GM19023 (cell line): ENCODE results near the gene KBTBD4.
"Not testable (repeated sequence)": the region's sequence is repeated elsewhere in the genome, so short reads cannot be mapped to it uniquely, and the experiment has no call there.

ENCODE experiments used
- ATAC-seq: cut with Tn5 transposase; IDR thresholded peaks from one replicate; pipeline ENCODE4 v1.9.1; 2021; ENCODE audit warnings: mild to moderate bottlenecking, moderate library complexity; ENCODE audit not compliant: unreplicated experiment

Gene KBTBD4

DNA sequence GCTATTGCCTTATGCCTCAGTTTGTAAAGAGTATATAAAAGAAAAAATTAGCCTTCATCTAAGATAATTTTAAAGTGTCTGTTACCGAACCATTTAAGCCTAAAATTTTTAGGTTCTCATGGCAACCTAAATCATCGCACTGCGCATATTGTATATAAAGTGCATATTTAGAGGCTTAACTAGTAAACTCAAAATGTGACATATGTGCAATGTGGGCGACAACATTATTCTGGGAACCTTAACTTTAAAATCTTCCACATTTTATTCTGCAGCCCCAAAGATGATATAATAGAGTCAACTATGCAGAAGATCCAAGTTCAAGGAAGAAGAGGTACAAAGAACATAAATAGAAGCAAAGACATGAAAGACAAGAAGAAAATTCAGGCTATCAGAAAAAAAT, 48.8 kb downstream of the KBTBD4 start:
- ATAC-seq: no peak

DNA sequence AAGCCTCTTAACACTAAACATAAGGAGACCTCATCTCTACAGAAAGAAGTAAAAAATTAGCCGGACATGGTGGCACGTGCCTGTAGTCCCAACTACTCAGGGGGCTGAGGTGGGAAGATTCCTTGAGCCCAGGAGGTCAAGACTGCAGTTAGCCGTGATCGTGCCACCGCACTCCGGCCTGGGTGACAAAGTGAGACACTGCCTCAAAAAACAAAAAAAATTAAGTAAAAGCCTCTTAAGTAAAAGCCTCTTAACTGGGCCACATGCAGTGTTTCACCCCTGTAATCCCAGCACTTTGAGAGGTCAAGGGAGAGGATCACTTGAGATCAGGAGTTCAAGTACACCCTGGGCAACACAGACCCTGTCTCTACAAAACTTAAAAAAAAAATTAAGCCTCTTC, 51.6 kb downstream of the KBTBD4 start:
- ATAC-seq: no peak

DNA sequence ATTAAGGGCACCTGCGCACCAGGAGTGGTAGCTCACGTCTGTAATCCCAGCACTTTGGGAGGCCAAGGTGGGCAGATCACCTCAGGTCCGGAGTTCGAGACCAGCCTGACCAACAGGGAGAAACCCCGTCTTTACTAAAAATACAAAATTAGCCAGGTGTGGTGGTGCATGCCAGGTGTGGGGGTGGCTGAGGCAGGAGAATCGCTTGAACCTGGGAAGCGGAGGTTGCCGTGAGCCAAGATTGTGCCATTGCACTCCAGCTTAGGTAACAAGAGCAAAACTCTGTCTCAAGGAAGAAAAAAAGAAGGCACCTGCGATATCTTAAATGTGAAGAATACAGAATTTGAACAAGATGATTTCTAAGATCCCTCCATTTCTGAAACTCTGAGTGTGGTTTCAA, 52.7 kb downstream of the KBTBD4 start:
- not testable (repeated sequence) for ATAC-seq

DNA sequence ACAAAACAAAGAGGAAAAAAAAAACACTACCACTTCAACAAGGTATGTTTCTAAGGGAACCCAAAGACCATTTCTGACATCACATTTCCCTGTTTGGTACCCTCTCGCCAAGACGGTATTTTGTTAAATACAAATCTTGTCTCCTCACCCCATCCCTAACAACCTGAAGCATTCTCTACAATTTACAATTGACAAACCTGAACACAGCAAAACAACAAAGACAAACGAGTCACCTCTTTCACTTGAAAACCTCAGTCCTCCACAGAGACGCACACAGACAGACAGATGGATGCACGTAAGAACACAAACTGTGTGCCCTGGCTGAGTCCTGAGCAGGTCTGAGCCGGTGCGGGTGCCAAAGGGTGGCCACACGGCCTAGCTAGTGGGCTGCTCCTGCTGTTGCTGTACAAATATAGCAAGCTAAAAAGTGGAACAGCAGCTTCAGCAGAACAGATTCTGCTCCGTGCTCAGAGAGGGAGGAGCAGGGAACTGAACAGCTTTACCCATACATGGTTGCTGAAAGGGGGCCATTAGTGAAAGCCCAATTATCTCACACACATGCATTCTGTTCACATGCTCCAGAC, 54.4 kb downstream of the KBTBD4 start:
- no peak for ATAC-seq

DNA sequence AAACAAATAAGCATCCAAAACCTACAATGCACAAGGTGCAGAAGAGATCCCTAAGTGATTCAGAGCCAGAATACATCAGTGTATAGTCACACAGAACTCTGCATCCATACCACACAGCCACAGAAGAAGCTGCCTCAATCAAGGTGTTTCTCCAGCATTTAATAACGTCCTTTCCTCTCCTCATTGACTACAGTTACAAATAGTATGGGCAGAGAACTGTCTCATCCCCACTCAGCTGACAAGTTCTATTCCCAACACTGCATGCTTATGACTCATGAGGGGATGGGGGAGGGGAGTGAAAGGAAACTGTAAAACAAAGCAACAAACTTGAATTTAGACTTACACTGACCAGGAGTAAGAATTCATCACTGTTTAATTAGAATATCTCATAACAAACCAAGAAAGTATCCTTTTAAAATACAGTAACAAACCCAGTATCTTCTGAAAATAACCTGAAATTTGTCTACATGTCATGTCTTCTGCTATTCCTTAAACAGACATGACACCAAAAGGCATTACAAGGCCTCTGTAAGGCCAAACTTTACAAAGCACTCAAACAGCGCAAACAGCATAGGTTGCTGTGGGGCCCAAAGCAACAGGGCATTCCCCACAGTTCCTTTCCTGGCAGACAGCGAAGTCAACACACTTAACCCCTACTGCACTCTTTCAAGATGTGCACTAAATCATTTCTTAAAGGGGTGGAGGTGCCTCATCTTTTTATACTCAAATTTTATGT, 55.1 kb downstream of the KBTBD4 start:
- no peak for ATAC-seq
